ENCODE measurements around the gene ATXN1.

ATXN1 gene

GRCh38 chr6:16712931-16713484 lies 48.3 kb downstream of the ATXN1 start (continued):
- TF ChIP-seq ZIC2 (tag by site-specific recombination; IDR thresholded peaks at IDR 0.05), result no peak
- no peak for TF ChIP-seq BCL6B (tag by site-specific recombination; IDR thresholded peaks at IDR 0.05)
- TF ChIP-seq ZNF19 (tag by site-specific recombination; IDR thresholded peaks at IDR 0.05; ENCODE audit: low read depth), result no peak
- no peak for TF ChIP-seq ZNF121 (tag by site-specific recombination; IDR thresholded peaks at IDR 0.05)
- no peak for TF ChIP-seq ZNF791 (tag by site-specific recombination; IDR thresholded peaks at IDR 0.05)
- peak; percentile 90 for TF ChIP-seq ZNF639 (tag by site-specific recombination; IDR thresholded peaks at IDR 0.05)
- peak; percentile 52; the same call in 1 of the 2 replicates for TF ChIP-seq PATZ1 (tag by site-specific recombination; IDR thresholded peaks at IDR 0.05)
- TF ChIP-seq OSR2 (tag by site-specific recombination; IDR thresholded peaks at IDR 0.05), result peak; percentile 66
- peak; percentile 97 for TF ChIP-seq PRDM6 (tag by site-specific recombination; IDR thresholded peaks at IDR 0.05)
- TF ChIP-seq ZNF211 (tag by site-specific recombination; IDR thresholded peaks at IDR 0.05; ENCODE audit: low read depth), result no peak
- no peak for TF ChIP-seq ZNF830 (tag by site-specific recombination; IDR thresholded peaks at IDR 0.05; ENCODE audit: low read depth)
- peak; percentile 17; the same call in 1 of the 2 replicates for TF ChIP-seq ZNF10 (tag by site-specific recombination; IDR thresholded peaks at IDR 0.05)
- no peak for TF ChIP-seq ZNF292 (tag by site-specific recombination; IDR thresholded peaks at IDR 0.05; ENCODE audit: borderline replicate concordance, low read depth)
- peak; percentile 86 for TF ChIP-seq ZNF843 (tag by site-specific recombination; IDR thresholded peaks at IDR 0.05)
- no peak for TF ChIP-seq ZNF133 (tag by site-specific recombination; IDR thresholded peaks at IDR 0.05)
- TF ChIP-seq GLIS1 (tag by site-specific recombination; IDR thresholded peaks at IDR 0.05), result 0 out of 2 replicates have a peak, but pooled peaks have one; percentile 17
- TF ChIP-seq ZBTB6 (tag by site-specific recombination; IDR thresholded peaks at IDR 0.05), result no peak
- TF ChIP-seq ZNF768 (tag by site-specific recombination; IDR thresholded peaks at IDR 0.05), result no peak
- TF ChIP-seq ZEB2 (tag by site-specific recombination; IDR thresholded peaks at IDR 0.05), result peak; percentile 99
- TF ChIP-seq ZNF624 (tag by site-specific recombination; IDR thresholded peaks at IDR 0.05), result no peak
- peak; percentile 74; the same call in 1 of the 2 replicates for TF ChIP-seq ZNF324 (tag by site-specific recombination; IDR thresholded peaks at IDR 0.05)
- TF ChIP-seq ZNF311 (tag by site-specific recombination; IDR thresholded peaks at IDR 0.05; ENCODE audit: borderline replicate concordance), result no peak
- no peak for TF ChIP-seq ZNF350 (tag by site-specific recombination; IDR thresholded peaks at IDR 0.05)
- peak; percentile 91 for TF ChIP-seq KLF8 (tag by site-specific recombination; IDR thresholded peaks at IDR 0.05)
- TF ChIP-seq ZNF654 (tag by site-specific recombination; IDR thresholded peaks at IDR 0.05; ENCODE audit: low read depth), result no peak; the same call in 1 of the 2 replicates
- TF ChIP-seq ZBTB44 (tag by site-specific recombination; IDR thresholded peaks at IDR 0.05), result peak; percentile 62; the same call in 1 of the 2 replicates
- peak; percentile 87 for TF ChIP-seq ZFP37 (tag by site-specific recombination; IDR thresholded peaks at IDR 0.05)
- TF ChIP-seq HOXD13 (CRISPR knock-in tag; IDR thresholded peaks at IDR 0.05; ENCODE audit: borderline replicate concordance), result peak; percentile 16; the same call in 1 of the 2 replicates
- TF ChIP-seq CTCF (tag by site-specific recombination; IDR thresholded peaks at IDR 0.05), result 0 out of 2 replicates have a peak, but pooled peaks have one; percentile 28
